Prostate gland (tissue), 2 donors: Measurements from ENCODE around the gene PLCB1. TPM values are rescaled to one million over a fixed set of nuclear protein-coding genes. Genes with fewer than 3 reads are reported as not detected.

Source experiments
- DNase-seq: peaks from one replicate; pipeline ENCODE4 v3.0.0-alpha.2; 2019; ENCODE audit warnings: low spot score
- H3K27ac ChIP-seq, 2 donors: fragments of 200-600 bp; sonication (generic); 2 replicates each; pipeline ENCODE4 v1.5.1; 2017 to 2019
- H3K27me3 ChIP-seq: fragments of 200-600 bp; sonication (generic); replicated peaks from 2 replicates; pipeline ENCODE4 v1.5.1; 2019; ENCODE audit not compliant: insufficient read depth
- H3K36me3 ChIP-seq, 2 donors: fragments of 200-600 bp; sonication (generic); 1 replicate in 1 of 2; 2 replicates in 1 of 2; pipeline versions ENCODE4 v1.5.1 to v1.8.1; 2017 to 2019
- H3K4me1 ChIP-seq: fragments of 200-600 bp; sonication (generic); replicated peaks from 2 replicates; pipeline ENCODE4 v1.5.1; 2019
- H3K4me3 ChIP-seq, 2 donors: fragments of 200-600 bp; sonication (generic); 2 replicates each; pipeline ENCODE4 v1.5.1; 2017 to 2019
- H3K9me3 ChIP-seq: fragments of 200-600 bp; sonication (generic); 2 replicates; pipeline ENCODE4 v1.5.1; 2017
- POLR2A ChIP-seq: fragments of 450-650 bp; IDR thresholded peaks from one replicate; pipeline ENCODE4 v1.6.1; 2016; ENCODE audit warnings: antibody characterized with exemption, mild to moderate bottlenecking
- POLR2AphosphoS5 ChIP-seq: sonication (generic); formaldehyde crosslinking; IDR thresholded peaks from one replicate; pipeline ENCODE4 v1.6.1; 2017; ENCODE audit warnings: antibody characterized with exemption
- WGBS: methylation state at CpG from one replicate; pipeline ENCODE4 v1.1.5; 2018; 5-methylcytosine and 5-hydroxymethylcytosine counted together
- intact Hi-C: fragments of 100-400 bp; cut with DNase I; formaldehyde crosslinking; loops from one replicate; pipeline ENCODE4 v1.14.2; 2022
- total RNA-seq, 2 donors: library from RNA; depleted of rRNA; stranded (reverse); fragments of >200 nt; gene quantifications; one replicate each; pipeline ENCODE4 v1.1.0, GENCODE V29; 2016
- TF ChIP-seq, protein P1 (sequence below), 4 experiments: fragments of 200-600 bp in 2 of 4; fragments of 450-650 bp in 2 of 4; sonication (generic) in 2 of 4; IDR thresholded peaks; 1 replicate in 3 of 4; 2 replicates in 1 of 4; pipeline ENCODE4 v1.5.1; 2016 to 2019; ENCODE audit warnings: antibody characterized with exemption in 4 of 4, mild to moderate bottlenecking in 2 of 4, moderate library complexity in 2 of 4

PLCB1 gene
- total RNA-seq, 2 donors from 2014 or later, result 24.3 to 26.3 TPM

DNA sequence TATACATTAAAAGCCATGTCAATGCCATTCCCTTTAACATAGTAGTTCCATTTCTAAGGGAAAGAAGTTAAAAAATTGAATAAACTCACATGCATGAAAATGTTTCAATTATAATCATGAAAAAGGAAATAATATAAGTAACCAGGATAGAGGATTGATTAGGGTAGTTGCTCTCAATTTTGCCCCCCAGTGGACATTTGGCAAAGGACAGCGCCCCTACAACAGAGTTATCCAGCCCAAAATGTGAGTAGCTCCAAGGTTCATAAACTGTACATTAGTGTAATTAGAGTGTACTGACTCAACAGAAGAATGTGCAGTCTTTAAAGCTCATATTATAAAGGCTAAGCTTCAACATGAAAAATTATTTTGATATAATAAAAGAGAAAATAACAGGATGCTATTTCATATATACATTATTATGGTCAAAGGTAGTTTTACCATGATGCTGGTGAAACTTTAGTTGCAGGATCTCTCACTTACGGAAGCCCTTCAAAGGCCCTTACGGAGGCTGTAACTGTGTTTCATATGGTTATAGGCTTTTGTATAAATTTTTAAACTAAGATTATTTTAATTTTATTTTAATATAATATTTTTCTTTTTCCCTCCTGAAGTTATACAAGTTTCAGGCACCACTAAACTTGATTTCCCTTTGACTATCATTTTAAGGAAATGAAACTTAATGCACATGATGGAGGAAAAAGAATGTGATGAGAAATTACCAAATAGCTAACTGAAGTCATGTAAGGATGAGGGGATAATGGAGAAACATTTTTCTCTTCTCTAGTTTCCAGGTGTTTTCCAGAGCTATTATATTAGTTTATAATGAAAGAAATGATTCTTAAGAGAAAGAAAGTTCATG lies 403.6 kb downstream of the PLCB1 start:
- Histone ChIP-seq H3K27ac (no peak overlapping the region), H3K4me1 (no peaks in the 10 kb centered on the region), H3K9me3 (no peaks in the 10 kb centered on the region), H3K27me3 (no peaks in the 10 kb centered on the region), H3K4me3 (no peak overlapping the region), H3K36me3 (no peaks in the 10 kb centered on the region)
- intact Hi-C loops, result no loop called here
- TF ChIP-seq, protein P1, sequence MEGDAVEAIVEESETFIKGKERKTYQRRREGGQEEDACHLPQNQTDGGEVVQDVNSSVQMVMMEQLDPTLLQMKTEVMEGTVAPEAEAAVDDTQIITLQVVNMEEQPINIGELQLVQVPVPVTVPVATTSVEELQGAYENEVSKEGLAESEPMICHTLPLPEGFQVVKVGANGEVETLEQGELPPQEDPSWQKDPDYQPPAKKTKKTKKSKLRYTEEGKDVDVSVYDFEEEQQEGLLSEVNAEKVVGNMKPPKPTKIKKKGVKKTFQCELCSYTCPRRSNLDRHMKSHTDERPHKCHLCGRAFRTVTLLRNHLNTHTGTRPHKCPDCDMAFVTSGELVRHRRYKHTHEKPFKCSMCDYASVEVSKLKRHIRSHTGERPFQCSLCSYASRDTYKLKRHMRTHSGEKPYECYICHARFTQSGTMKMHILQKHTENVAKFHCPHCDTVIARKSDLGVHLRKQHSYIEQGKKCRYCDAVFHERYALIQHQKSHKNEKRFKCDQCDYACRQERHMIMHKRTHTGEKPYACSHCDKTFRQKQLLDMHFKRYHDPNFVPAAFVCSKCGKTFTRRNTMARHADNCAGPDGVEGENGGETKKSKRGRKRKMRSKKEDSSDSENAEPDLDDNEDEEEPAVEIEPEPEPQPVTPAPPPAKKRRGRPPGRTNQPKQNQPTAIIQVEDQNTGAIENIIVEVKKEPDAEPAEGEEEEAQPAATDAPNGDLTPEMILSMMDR (IDR thresholded peaks at IDR 0.05), result no peak
- TF ChIP-seq POLR2AphosphoS5 (no peak), POLR2A (no peak)
- DNase-seq, result no peak
- 91% methylated on average over 3 of the region's 3 CpGs for WGBS

DNA sequence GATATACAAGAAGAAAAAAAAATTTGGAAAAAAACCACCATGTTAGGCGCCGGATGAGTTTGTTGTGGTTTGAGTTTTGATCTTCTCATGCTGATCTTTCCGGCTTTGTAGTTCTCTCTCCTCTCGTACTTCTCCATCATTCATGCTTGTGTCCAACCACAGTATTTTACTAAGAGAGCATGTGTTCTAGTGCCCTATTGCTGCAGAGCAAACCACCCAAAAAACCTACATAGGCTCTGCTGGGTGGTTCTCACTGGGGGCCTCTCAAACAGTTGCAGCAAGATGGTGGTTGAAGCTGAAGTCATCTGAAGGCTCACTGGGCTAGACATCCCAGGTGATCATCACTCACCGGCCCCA lies 404.2 kb downstream of the PLCB1 start:
- no peaks in the 10 kb centered on the region for H3K9me3 ChIP-seq
- H3K4me3 ChIP-seq, result no peak overlapping the region
- no peak overlapping the region for H3K27ac ChIP-seq
- H3K27me3 ChIP-seq, result no peaks in the 10 kb centered on the region
- no peaks in the 10 kb centered on the region for H3K36me3 ChIP-seq
- WGBS, result 94% methylated on average over 5 of the region's 5 CpGs
- no peaks in the 10 kb centered on the region for H3K4me1 ChIP-seq
- intact Hi-C loops, result no loop called here
- no peak for DNase-seq
- TF ChIP-seq, protein P1 (IDR thresholded peaks at IDR 0.05), result no peak
- TF ChIP-seq POLR2AphosphoS5, result no peak
- no peak for TF ChIP-seq POLR2A

DNA sequence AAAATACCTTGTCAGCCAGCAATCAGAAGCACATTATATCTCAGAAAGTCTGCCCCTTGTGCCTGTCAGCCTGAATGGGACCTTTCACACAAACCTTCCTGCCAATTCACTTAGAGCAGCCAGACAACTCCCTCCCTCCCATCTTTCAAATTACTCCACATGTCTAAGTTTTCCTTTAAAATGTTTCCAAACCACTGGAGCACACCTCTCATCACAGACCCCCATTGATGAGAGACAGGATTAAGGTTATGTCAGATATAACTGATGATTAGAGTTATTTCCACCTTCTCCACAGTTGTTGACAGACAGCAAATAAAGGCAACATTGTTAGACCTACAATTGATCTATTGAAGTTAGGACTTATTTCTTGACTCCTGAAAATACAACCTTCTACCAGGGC lies 408.4 kb downstream of the PLCB1 start:
- Histone ChIP-seq H3K4me1 (no peaks in the 10 kb centered on the region), H3K36me3 (no peaks in the 10 kb centered on the region), H3K4me3 (no peak overlapping the region), H3K9me3 (no peaks in the 10 kb centered on the region), H3K27me3 (no peaks in the 10 kb centered on the region), H3K27ac (no peak overlapping the region)
- no peak for TF ChIP-seq POLR2AphosphoS5
- intact Hi-C loops, result no loop called here
- DNase-seq, result no peak

DNA sequence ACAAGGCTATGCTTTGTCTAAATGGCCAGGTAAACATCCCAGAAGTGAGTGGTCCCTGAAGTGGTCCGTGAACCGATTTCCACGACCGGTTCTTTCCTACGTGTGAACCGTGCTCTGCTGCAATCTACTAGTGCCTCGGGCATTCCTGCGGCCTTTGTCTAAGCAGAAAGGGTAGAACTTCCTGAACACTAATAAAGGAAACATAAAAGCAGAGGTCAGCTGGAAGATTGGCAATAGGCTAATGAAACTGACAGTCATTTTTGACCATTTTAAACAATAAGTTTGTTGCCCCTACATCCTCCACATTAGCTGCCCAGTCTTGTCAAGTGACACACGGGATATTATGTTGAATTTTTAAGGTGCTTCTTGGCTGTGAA lies 410.0 kb downstream of the PLCB1 start:
- 76% methylated on average over 9 of the region's 9 CpGs for WGBS
- Histone ChIP-seq H3K36me3 (no peaks in the 10 kb centered on the region), H3K27me3 (no peaks in the 10 kb centered on the region), H3K4me3 (no peak overlapping the region), H3K27ac (no peak overlapping the region), H3K4me1 (no peaks in the 10 kb centered on the region), H3K9me3 (no peaks in the 10 kb centered on the region)
- intact Hi-C loops, result no loop called here
- no peak for DNase-seq
- TF ChIP-seq POLR2A, result no peak
- TF ChIP-seq, protein P1 (IDR thresholded peaks at IDR 0.05), result no peak
- TF ChIP-seq POLR2AphosphoS5, result no peak

DNA sequence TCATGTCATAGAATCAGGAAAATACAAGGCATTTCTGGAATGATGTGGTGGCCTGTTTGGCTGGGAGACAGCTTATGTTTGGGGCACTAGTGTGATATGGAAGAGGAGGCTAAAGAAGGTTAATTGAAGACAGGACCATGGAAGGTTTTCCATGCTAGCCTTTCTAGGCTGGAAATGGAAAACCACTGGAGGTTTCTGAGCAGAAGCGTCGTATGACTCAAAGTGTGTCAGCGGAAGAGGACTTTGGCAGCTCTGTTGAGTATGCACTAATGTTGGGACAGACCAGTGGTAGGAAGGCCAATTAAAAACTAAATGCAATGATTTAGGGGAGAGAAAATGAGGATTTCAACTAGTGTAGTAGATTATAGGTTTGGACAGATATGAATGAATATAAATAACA lies 413.1 kb downstream of the PLCB1 start:
- 99% methylated on average over 3 of the region's 3 CpGs for WGBS
- no peak overlapping the region for H3K27ac ChIP-seq

More for the DNA sequence above, 413.1 kb downstream of the PLCB1 start:
- Histone ChIP-seq H3K9me3 (no peaks in the 10 kb centered on the region), H3K27me3 (no peaks in the 10 kb centered on the region), H3K4me1 (no peaks in the 10 kb centered on the region), H3K36me3 (no peaks in the 10 kb centered on the region), H3K4me3 (no peak overlapping the region)
- DNase-seq, result no peak
- intact Hi-C loops, result no loop called here
- TF ChIP-seq POLR2A (no peak), POLR2AphosphoS5 (no peak)
- TF ChIP-seq, protein P1 (IDR thresholded peaks at IDR 0.05), result no peak
